ENCODE data around the gene SLC32A1.

Gene SLC32A1

DNA sequence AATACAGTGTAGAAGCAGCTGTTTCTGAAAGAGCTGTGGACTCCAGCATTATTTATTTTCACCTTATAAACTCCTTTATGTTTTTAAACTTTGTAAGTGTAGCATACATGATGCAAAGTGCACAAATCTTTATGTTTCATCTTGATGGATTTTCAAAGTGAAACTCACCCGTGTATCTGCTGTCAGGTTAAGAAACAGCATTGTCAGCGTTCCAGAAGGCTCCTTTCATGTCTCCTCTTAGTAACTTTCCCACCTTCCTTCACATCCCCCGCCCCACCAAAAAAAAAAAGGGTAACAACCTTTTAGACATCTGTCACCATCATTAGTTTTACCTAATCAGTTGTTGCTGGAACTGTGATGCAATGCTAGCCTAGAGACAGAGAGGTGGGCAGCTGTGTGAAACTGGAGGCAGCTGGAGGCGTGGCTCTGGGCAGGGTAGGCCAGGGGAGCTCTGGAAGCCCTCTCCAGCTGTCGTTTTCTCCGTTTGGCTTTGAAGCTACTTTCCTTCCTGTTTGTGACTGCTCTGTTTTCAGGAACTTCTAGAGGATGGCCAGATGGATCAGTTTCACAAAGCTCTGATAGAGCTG lies 31.1 kb downstream of the SLC32A1 start:
- DNase-seq = no peak

DNA sequence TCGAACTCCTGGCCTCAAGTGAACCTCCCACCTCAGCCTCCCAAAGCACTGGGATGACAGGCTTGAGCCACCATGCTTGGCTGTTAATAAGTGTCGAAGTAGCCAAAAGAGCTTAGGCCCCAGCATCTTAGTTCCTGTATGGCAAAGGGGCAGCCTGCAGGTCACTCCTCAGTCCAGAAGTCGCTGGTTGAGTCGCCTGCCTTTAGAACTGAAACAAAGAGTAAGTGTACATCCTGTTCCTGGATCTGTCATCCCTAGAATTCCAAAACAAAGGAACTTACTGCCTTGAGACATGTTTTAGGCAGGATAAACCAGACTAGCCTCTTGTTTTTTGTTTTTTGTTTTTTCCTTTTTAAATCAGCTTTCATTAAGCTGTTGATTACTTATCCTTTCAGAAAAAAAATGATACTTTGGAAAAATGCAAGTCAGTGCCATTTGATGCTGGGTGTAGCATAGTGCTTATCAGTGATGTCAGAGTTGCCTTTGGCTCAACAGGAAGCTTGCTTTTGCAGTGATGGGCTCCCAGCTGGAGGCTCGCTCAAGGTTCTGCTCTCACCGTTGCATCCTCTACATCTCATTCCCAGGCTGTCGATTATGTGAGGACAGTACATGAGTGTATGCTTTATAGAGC lies 33.0 kb downstream of the SLC32A1 start:
- no peak for DNase-seq

DNA sequence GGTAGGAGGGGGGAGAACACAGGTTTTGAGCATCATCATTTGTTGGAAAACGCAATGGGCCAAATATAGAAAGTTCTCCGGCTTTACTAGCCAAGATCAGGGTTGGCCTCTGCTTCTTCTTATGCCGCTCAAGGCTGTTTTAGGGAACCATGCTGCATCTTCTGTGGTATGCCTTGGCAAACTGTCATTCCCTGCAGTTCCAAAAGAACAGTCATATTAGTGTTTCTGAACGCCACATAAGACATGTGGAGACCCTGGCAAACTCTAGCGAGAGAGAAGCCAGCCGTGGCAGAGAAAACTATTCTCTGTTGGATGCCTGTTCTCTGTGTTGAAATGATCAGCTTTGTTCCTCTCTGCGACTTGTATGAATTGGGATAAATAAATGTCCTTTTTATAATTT lies 34.8 kb downstream of the SLC32A1 start:
- no peak for DNase-seq

DNA sequence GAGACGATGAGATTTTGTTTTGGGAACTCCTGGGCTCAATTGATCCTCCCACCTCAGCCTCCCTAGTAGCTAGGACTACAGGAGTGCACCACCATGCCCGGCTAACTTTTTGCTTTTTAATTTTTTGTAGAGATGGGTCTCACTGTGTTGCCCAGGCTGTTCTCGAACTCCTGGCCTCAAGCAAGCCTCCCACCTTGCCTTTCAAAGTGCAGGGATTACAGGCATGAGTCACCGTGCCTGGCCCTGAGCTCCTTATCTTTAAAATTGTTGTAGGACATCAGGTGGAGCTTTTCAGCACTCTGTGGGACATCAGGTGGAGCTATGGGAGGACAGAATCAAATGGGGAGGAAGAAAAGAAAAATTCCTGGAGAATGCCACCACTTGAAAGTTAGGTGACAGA lies 36.7 kb downstream of the SLC32A1 start:
- no peak for DNase-seq

DNA sequence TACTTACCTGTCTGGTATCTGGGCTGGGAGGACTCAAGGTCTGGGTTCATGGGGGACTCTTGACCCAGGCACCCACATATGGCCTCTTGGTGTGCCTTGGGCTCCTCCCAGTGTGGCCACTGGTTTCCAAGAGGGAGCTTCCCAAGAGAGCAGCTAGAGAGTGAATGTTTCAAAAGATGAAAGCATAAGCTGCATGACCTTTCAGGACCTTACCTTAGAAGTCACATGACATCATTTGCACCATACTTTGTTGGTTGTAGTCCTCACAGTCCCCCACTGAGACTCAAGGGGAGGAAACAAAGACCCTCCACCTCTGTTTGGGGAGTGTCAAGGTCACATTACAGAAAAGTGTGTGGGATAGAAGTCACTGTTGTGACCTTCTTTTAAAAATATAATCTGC lies 37.9 kb downstream of the SLC32A1 start:
- no peak for DNase-seq

DNA sequence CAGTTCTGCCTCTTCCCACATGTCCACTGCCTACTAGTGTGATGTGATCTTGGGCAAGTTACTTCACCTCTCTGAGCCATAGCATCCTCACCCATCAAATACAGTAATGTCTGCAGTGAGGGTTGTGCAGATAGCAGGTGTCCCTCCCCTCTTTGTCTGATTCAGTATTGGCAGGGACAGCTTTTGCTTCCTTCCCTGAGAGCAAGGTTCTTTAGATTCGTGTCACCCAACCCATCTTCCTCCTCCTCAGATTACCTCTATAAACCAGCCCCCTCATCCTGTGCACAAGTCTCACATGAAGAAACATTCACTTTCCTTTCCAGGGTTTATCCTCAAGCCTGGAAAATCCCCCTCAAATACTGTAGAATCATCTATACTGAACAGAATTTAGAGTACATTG lies 39.3 kb downstream of the SLC32A1 start:
- no peak for DNase-seq

DNA sequence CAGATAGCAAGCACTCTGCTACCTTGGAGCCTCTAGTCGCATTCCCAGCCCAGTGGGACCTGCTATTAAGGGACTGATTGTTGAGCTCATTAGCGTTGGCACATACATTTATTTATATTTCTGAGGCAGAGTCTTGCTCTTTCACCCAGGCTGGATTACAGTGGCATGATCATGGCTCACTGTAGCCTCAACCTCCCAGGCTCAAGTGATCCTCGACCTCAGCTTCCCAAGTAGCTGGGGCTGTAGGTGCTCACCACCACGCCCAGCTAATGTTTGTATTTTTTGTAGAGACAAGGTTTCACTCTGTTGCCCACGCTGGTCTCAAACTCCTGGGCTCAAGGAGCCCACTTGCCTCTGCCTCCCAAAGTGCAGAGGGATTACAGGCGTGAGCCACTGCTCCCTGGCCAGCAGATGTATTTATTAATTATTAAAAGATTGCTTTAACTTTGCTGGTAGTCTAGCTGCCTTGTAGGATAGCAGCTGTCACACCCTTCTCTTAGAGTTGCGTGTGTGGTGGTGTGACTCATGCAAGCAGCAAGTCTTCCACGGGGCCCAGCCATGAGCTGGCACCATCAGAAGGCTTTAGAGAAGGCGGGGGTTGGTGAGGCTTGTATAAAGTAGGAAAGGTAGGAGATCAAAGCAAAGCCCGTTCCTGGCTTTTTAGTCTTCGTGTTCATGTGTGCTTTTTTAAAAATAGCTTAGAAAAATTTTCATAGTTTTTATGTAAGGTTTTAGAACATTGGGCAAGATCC lies 40.5 kb downstream of the SLC32A1 start:
- no peak for DNase-seq

DNA sequence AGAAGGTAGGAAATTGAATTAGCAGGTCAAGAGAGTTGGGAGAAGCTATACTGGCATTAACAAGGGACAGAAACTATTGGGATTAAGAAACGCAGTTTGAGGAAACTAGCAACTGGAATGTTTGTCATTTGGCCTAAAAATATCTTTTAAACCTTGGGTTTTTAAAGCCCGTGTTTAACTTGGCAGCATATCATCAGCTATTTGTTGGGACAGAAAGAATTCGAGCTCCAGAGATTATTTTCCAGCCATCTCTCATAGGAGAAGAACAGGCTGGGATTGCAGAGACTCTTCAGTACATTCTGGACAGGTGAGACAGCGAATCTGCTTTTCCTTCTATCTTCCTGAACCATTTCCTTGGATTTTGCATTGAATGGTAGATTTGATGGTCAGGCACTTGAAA lies 41.8 kb downstream of the SLC32A1 start:
- no peak for DNase-seq

DNA sequence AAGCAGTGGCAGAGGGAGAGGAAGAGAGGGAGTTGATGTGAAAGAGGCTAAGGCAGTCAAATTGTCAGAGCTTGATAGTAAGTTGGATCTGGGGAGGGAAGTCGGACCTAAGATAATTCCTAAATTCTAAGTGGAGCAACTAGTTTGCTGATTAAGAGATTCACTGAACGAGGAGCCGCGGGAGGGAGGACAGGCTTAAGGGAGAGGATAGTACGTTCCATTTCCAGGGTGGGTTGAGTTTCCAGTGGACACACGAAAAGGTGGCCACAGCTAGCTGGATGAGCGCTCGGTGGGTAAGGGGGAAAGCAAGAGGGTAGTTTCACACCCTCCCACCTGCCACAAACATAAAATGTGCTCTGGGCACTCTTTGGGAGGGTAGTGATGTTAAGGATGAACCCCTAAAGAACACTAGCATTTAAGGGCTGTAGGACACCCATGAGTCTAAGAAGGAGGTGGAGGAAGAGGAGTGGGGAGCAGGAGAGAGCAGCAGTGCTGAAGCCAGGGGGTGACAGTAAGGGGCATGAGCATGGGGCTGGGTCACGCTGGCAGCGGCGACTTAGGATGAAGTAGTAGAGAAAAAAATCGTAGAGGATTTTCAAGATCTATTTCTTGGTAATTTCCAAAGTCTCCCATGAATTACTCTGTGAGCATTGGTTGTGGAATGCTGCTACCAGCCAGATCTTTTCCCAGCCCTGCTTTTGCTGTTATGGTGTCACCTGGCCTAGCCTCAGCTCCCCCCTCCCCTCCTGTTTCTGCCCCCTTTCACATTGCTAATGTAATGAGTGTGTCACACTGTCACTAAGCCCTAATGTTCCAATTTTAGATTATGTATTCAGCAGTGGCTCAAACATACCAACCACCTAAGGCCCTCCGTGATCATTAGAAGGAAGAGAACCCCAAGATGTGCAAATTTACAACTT lies 45.4 kb downstream of the SLC32A1 start:
- DNase-seq = no peak

DNA sequence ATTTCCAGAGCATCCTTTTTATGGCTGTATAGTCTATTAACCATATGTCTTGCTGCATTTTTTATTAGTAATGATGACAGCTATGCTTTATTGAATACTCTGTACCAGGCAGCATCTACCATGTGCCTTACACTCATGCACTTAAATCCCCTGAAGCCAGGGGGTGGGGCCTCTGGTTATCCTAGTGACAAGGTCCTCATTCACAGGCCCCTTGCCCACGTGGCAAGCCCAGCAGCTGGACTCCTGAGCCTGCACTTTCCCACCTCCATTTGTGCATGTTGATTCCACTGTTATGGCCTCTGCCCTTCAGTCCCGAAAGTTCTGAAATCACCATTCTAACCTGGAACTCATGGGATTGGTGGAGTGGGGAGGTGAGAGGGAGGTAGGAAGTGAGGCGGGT lies 46.3 kb downstream of the SLC32A1 start:
- no peak for DNase-seq

DNA sequence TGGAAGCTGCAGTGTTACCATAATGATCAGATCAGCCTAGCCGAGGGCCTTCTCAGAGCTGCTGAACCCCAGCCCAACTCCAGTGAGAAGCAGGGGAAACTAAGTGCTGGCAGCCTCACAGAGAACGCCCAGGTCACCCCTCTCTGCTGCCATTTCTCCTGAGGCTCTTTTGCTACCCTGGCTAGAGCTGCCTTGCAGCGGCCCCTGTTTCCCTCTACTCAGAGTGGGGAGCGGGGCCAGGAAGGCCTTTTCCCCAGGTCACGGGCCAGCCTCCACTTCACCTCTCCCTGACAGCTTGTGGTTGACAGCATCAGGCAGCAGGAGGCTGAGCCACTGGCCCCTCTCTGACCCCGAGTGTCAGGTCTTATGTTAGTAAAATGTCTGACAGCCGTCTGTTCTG lies 46.7 kb downstream of the SLC32A1 start:
- DNase-seq = no peak

DNA sequence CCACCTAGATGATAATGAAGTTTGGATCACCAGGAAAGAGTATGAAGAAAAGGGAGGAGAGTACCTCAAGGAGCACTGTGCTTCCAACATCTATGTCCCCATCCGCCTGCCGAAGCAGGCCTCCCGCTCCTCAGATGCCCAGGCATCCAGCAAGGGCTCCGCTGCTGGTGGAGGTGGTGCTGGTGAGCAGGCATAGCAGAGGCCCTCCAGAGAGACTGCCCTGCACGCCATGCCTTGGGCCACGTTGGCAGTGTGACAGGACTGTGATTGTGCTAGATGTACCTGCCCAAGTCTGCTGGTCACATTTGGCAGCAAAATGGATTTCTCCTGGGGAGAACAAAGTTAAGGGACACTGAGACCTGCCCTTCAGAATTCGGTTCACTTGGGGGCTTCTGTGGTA lies 47.3 kb downstream of the SLC32A1 start:
- no peak for DNase-seq

DNA sequence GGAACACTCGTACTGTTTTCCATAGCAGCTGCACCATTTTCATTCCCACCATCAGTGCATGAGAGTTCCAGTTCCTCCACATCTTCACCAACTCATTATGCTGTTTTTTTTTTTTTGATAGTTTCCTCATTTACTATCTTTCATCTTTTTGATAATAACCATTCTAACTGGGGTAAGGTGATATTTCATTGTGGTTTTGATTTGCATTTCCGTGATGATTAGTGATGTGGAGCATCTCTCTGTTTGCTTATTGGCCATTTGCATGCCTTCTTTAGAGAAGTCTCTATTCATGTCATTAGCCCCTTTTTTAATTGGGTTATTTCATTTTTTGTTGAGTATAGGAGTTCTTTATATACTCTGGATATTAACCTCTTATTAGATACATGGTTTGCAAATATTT lies 49.9 kb downstream of the SLC32A1 start:
- DNase-seq = no peak

DNA sequence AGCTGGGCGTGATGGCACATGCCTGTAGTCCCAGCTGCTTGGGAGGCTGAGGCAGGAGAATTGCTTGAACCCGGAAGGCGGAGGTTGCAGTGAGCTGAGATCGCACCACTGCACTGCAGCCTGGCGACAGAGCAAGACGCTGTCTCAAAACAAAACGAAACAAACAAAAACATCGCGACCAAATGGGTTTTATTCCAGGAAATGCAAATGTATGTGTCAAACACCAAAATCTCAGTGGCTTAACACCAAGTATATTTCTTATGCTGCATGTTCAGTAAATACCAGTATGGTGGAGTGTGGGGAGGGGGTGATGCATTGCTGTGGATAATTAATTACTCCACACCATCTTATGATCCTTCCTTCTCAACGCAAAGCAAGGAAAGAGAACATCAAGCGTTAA lies 52.1 kb downstream of the SLC32A1 start:
- no peak for DNase-seq

Measured in NCI-H1048 (cell line).